AG04450 (cell line): ENCODE measurements around the gene TGFB1I1. TPM values are rescaled to one million over a fixed set of nuclear protein-coding genes. Genes with fewer than 3 reads are reported as not detected.

Experiments used
- CTCF ChIA-PET: fragments of 300-600, 350-600 bp; formaldehyde crosslinking; extraction: SDS; loops from one replicate; lab custom pipeline; 2022; ENCODE audit warnings: antibody characterized with exemption, inconsistent platforms; lab: Charles Lee
- POLR2A ChIA-PET: fragments of 350-600 bp; formaldehyde crosslinking; extraction: SDS; loops from one replicate; lab custom pipeline; 2021; ENCODE audit warnings: antibody characterized with exemption, inconsistent platforms; lab: Yijun Ruan, JAX
- DNase-seq: peaks from one replicate; pipeline ENCODE4 v3.0.0-alpha.2; 2011; ENCODE audit warnings: low read depth, low spot score
- H3K27ac ChIP-seq: one replicate; pipeline ENCODE4 v1.5.1; 2012; ENCODE audit warnings: low read depth, low read length, control low read depth
- H3K27me3 ChIP-seq: one replicate; pipeline ENCODE4 v1.6.0; 2012; ENCODE audit warnings: low read length; ENCODE audit not compliant: control insufficient read depth, insufficient read depth
- H3K4me3 ChIP-seq: 2 replicates; pipeline ENCODE4 v1.5.1; 2011; ENCODE audit warnings: mild to moderate bottlenecking, low read depth, low read length, control low read depth
- H3K9me3 ChIP-seq: 2 replicates; pipeline ENCODE4 v1.5.1; 2012; ENCODE audit warnings: low read length; ENCODE audit not compliant: control insufficient read depth, insufficient read depth
- polyA plus RNA-seq: library from polyadenylated mRNA; depleted of rRNA; stranded (reverse); fragments of >200 nt; gene quantifications from 2 replicates; pipeline ENCODE4 v1.2.3, GENCODE V29; 2011
- TF ChIP-seq, protein P1 (sequence below): IDR thresholded peaks from 2 replicates; pipeline ENCODE4 v1.5.1; 2011; ENCODE audit warnings: low read depth, low read length, control low read depth, inconsistent platforms

Gene TGFB1I1
- polyA plus RNA-seq, 1 experiment = 42.4 TPM

DNA sequence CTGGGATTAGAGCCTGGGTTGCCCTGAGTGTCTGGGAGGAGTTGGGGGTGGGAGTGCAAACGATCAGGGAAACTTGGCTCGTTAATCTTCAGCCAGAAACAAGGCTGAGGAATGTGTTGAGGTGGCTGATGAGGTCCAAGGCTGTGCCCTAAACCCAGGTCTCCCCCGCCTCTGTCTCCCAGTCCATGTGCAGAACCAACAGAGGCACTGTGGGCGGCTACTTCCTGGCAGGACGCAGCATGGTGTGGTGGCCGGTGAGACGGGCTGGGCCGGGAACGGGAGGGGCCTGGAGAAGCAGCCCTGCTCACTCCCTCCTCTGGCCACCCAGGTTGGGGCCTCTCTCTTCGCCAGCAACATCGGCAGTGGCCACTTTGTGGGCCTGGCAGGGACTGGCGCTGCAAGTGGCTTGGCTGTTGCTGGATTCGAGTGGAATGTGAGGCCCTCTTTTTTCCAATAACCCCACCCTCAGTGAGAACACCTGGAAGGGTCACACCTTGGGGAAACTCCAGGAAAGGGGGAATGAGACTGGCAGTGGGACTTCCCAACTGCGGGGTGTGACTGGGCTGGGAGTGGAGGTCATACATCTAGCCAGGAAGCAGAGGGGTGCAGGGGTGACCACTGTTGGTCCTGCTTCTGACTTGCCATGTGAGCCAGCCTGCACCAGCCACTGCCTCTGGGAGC is 12.7 kb downstream of the TGFB1I1 start:
- TF ChIP-seq, protein P1, sequence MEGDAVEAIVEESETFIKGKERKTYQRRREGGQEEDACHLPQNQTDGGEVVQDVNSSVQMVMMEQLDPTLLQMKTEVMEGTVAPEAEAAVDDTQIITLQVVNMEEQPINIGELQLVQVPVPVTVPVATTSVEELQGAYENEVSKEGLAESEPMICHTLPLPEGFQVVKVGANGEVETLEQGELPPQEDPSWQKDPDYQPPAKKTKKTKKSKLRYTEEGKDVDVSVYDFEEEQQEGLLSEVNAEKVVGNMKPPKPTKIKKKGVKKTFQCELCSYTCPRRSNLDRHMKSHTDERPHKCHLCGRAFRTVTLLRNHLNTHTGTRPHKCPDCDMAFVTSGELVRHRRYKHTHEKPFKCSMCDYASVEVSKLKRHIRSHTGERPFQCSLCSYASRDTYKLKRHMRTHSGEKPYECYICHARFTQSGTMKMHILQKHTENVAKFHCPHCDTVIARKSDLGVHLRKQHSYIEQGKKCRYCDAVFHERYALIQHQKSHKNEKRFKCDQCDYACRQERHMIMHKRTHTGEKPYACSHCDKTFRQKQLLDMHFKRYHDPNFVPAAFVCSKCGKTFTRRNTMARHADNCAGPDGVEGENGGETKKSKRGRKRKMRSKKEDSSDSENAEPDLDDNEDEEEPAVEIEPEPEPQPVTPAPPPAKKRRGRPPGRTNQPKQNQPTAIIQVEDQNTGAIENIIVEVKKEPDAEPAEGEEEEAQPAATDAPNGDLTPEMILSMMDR = no peak
- POLR2A ChIA-PET = interaction anchor here (0.7 kb wide), 1 partner anchor 40 kb away, joined by 3 read pairs; no protein-coding TSS in a partner anchor

DNA sequence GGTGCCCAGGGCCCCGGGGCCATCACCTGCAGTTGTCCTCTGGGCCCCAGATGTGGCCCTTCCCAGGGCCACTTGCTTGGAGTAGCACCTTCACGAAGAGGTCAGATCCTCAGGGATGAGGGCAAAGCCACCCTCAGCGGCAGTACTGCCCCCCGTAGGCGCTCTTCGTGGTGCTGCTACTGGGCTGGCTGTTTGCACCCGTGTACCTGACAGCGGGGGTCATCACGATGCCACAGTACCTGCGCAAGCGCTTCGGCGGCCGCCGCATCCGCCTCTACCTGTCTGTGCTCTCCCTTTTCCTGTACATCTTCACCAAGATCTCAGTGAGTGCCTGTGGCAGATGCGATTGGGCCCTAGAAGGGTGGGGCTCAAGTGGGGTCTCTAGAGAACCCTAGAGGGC is 13.6 kb downstream of the TGFB1I1 start:
- H3K27me3 ChIP-seq = peaks cover 30% of the 10 kb centered on the region
- no peak overlapping the region for H3K27ac ChIP-seq
- POLR2A ChIA-PET = no interaction called here
- no peak overlapping the region for H3K4me3 ChIP-seq
- CTCF ChIA-PET = no interaction called here
- H3K9me3 ChIP-seq = no peaks in the 10 kb centered on the region; the same call in 1 of the 2 replicates
- no peak for DNase-seq
- TF ChIP-seq, protein P1 = no peak

More for the DNA sequence above, 12.7 kb downstream of the TGFB1I1 start:
- CTCF ChIA-PET = no interaction called here
- DNase-seq = no peak
- Histone ChIP-seq H3K27me3 (peaks cover 30% of the 10 kb centered on the region), H3K4me3 (no peak overlapping the region), H3K9me3 (no peaks in the 10 kb centered on the region; the same call in 1 of the 2 replicates), H3K27ac (no peak overlapping the region)

DNA sequence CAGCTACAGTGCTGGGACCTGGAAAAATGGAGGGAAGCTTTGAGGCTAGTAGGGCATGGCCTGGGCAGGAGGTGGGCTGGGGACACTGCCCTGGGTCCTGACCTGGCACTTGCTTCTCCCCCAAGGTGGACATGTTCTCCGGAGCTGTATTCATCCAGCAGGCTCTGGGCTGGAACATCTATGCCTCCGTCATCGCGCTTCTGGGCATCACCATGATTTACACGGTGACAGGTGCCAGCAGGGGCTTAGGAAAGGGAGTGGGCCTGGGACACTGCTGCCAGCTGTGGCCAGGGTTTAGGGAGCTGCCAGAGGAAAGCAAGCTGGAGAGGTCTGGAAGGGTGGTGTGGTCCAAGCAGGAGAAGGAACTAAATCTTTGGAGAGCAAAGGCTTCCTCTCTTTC is 14.1 kb downstream of the TGFB1I1 start:
- Histone ChIP-seq H3K27me3 (peaks cover 30% of the 10 kb centered on the region), H3K9me3 (no peaks in the 10 kb centered on the region; the same call in 1 of the 2 replicates), H3K4me3 (no peak overlapping the region), H3K27ac (no peak overlapping the region)
- no peak for DNase-seq
- POLR2A ChIA-PET = no interaction called here
- CTCF ChIA-PET = no interaction called here
- TF ChIP-seq, protein P1 = no peak

DNA sequence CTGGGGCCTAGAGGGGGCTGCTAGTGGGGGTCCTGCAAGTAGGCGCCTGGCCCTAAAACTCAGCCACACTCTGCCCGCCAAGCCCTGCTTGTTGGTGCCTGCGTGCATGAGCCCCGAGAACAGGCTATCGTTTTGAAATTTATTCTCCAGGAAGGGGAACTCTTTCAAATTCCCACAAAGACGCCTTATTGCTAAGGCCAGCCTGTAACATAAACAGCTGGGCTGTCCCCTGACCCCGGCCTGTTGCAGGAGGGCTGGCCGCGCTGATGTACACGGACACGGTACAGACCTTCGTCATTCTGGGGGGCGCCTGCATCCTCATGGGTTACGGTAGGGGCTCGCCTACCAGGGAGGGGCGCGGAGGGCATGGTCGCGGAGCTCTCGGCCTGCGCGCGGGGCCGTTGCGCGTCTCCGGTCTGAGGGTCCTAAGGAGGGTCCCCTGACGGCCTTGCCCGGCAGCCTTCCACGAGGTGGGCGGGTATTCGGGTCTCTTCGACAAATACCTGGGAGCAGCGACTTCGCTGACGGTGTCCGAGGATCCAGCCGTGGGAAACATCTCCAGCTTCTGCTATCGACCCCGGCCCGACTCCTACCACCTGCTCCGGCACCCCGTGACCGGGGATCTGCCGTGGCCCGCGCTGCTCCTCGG is 15.2 kb downstream of the TGFB1I1 start:
- H3K27ac ChIP-seq = no peak overlapping the region
- DNase-seq = no peak
- CTCF ChIA-PET = interaction anchor here (1.8 kb wide), 1 partner anchor 26 kb away, joined by 5 read pairs; no protein-coding TSS in a partner anchor
- no peaks in the 10 kb centered on the region; the same call in 1 of the 2 replicates for H3K9me3 ChIP-seq
- H3K27me3 ChIP-seq = peaks cover 28% of the 10 kb centered on the region
- H3K4me3 ChIP-seq = peak overlapping the region; percentile 56
- POLR2A ChIA-PET = no interaction called here
- TF ChIP-seq, protein P1 = no peak
